HCT116 (cell line): ENCODE data around the gene FGL2. TPM values are rescaled to one million over a fixed set of nuclear protein-coding genes. Genes with fewer than 3 reads are reported as not detected.
A peak's percentile ranks its signal among the peaks of the same experiment; 100 is the strongest.
"Not testable (repeated sequence)": the region's sequence is repeated elsewhere in the genome, so short reads cannot be mapped to it uniquely, and the experiment has no call there.

Source experiments
- ATAC-seq: fragments of 200-7000 bp; cut with Tn5 transposase; 2 replicates; pipeline ENCODE4 v1.9.1; 2020; ENCODE audit warnings: mild to moderate bottlenecking, moderate library complexity
- BruUV-seq: library from RNA; stranded (reverse); fragments of 400-500 nt; replicated peaks from 2 replicates; lab custom pipeline; 2021; lab: Mats Ljungman, UMichigan
- CTCF ChIA-PET: fragments of 300-600 bp; sonication (Branson Sonifier 250); formaldehyde crosslinking; loops from one replicate; lab custom pipeline; 2021; ENCODE audit warnings: antibody characterized with exemption; lab: Charles Lee
- POLR2A ChIA-PET: fragments of 300-600, 350-600 bp; sonication (Branson Sonifier 250); formaldehyde crosslinking; loops from one replicate; lab custom pipeline; 2021; ENCODE audit warnings: antibody characterized with exemption; lab: Charles Lee
- RAD21 ChIA-PET, 2 experiments: fragments of 300-600 bp; sonication (Branson Sonifier 250); formaldehyde crosslinking; loops; one replicate each; lab custom pipeline; 2023; ENCODE audit warnings: low total read pairs in 2 of 2; ENCODE audit not compliant: uncharacterized antibody in 2 of 2, unreplicated experiment in 2 of 2, low non-redundant PET in 1 of 2; lab: Charles Lee
- DNase-seq: peaks from one replicate; pipeline ENCODE4 v3.0.0-alpha.2; 2010; ENCODE audit warnings: low read depth, low spot score
- H2AFZ ChIP-seq: fragments of 200-600 bp; shearing (Covaris generic), sonication (generic); 2 replicates; pipeline ENCODE4 v1.6.1; 2017; ENCODE audit warnings: low read depth, mixed run types, mixed read lengths, antibody characterized with exemption, low read length; ENCODE audit not compliant: poor library complexity, severe bottlenecking
- H3K27ac ChIP-seq: 2 replicates; pipeline ENCODE4 v1.5.1; 2012; ENCODE audit warnings: low read depth, low read length
- H3K27me3 ChIP-seq: fragments of 200-600 bp; sonication (generic); 2 replicates; pipeline ENCODE4 v1.6.1; 2016; ENCODE audit warnings: mixed run types, low read length, mixed read lengths; ENCODE audit not compliant: insufficient read depth
- H3K36me3 ChIP-seq, 2 experiments: fragments of 200-500 bp in 1 of 2; fragments of 200-600 bp in 1 of 2; sonication (Bioruptor generic) in 1 of 2; sonication (generic) in 1 of 2; 2 replicates each; pipeline versions ENCODE4 v1.5.1 to v1.6.1; 2014 to 2016; ENCODE audit warnings: low read length in 2 of 2, inconsistent platforms in 1 of 2, mixed read lengths in 1 of 2, mixed run types in 1 of 2; ENCODE audit not compliant: insufficient read depth in 2 of 2, control insufficient read depth in 1 of 2
- H3K4me1 ChIP-seq, 2 experiments: fragments of 200-600 bp in 1 of 2; sonication (generic) in 1 of 2; 2 replicates each; pipeline versions ENCODE4 v1.5.1 to v1.6.1; 2012 to 2017; ENCODE audit warnings: low read length in 2 of 2, inconsistent platforms in 1 of 2, mild to moderate bottlenecking in 1 of 2, mixed read lengths in 1 of 2, mixed run types in 1 of 2, moderate library complexity in 1 of 2; ENCODE audit not compliant: insufficient read depth in 2 of 2, control insufficient read depth in 1 of 2
- H3K4me2 ChIP-seq: fragments of 200-600 bp; sonication (generic); 2 replicates; pipeline ENCODE4 v1.6.1; 2017; ENCODE audit warnings: mixed run types, low read length, mixed read lengths
- H3K4me3 ChIP-seq, 2 experiments: fragments of 200-600 bp in 1 of 2; sonication (generic) in 1 of 2; replicated peaks in 1 of 2; 2 replicates each; pipeline ENCODE4 v1.5.1; 2011 to 2016; ENCODE audit warnings: low read length in 2 of 2, control low read depth in 1 of 2, low read depth in 1 of 2, mild to moderate bottlenecking in 1 of 2, mixed read lengths in 1 of 2, mixed run types in 1 of 2
- H3K79me2 ChIP-seq: fragments of 200-600 bp; sonication (generic); 2 replicates; pipeline ENCODE4 v1.6.1; 2017; ENCODE audit warnings: mild to moderate bottlenecking, mixed run types, low read length, moderate library complexity, mixed read lengths; ENCODE audit not compliant: insufficient read depth
- H3K9ac ChIP-seq: fragments of 200-600 bp; sonication (generic); 2 replicates; pipeline ENCODE4 v1.6.1; 2016; ENCODE audit warnings: low read length, mixed read lengths
- H3K9me2 ChIP-seq: fragments of 200-600 bp; sonication (generic), shearing (Covaris generic); 2 replicates; pipeline ENCODE4 v1.6.1; 2017; ENCODE audit warnings: mixed run types, mild to moderate bottlenecking, moderate library complexity; ENCODE audit not compliant: insufficient read depth
- H3K9me3 ChIP-seq, 2 experiments: fragments of 200-500 bp in 1 of 2; fragments of 200-600 bp in 1 of 2; sonication (Bioruptor generic) in 1 of 2; sonication (generic) in 1 of 2; 2 replicates each; pipeline ENCODE4 v1.6.1; 2014 to 2017; ENCODE audit warnings: low read length in 2 of 2, mixed read lengths in 2 of 2, inconsistent platforms in 1 of 2, low read depth in 1 of 2, mild to moderate bottlenecking in 1 of 2, mixed run types in 1 of 2, moderate library complexity in 1 of 2; ENCODE audit not compliant: control insufficient read depth in 1 of 2, insufficient read depth in 1 of 2
- H4K20me1 ChIP-seq: fragments of 200-600 bp; sonication (generic), shearing (Covaris generic); 2 replicates; pipeline ENCODE4 v1.6.1; 2017; ENCODE audit warnings: mixed run types, mild to moderate bottlenecking, moderate library complexity; ENCODE audit not compliant: insufficient read depth
- intact Hi-C: fragments of 100-400 bp; cut with micrococcal nuclease; formaldehyde crosslinking; loops from 2 replicates; pipeline ENCODE4 v1.10.0; 2022
- total RNA-seq: library from RNA; stranded (reverse); gene quantifications from one replicate; pipeline ENCODE4 v1.2.1, GENCODE V29; 2021; ENCODE audit not compliant: unreplicated experiment

Gene FGL2
- total RNA-seq, 1 experiment from 2014 or later, result not detected

GRCh38 chr7:77154917-77155464 lies 44.6 kb downstream of the FGL2 start:
- RAD21 ChIA-PET, H3K27ac ChIP-seq, DNase-seq, H3K4me1 ChIP-seq, H3K27me3 ChIP-seq, CTCF ChIA-PET, H3K9me2 ChIP-seq, H3K36me3 ChIP-seq, H3K4me3 ChIP-seq, H3K9me3 ChIP-seq, BruUV-seq, intact Hi-C loops, H3K4me2 ChIP-seq, H2AFZ ChIP-seq, POLR2A ChIA-PET, H3K79me2 ChIP-seq, H4K20me1 ChIP-seq, H3K9ac ChIP-seq: not testable (repeated sequence)
- ATAC-seq, result peak; percentile 84

GRCh38 chr7:77152232-77152631 lies 47.4 kb downstream of the FGL2 start:
- POLR2A ChIA-PET, BruUV-seq, H3K36me3 ChIP-seq, H3K79me2 ChIP-seq, H3K4me3 ChIP-seq, CTCF ChIA-PET, H3K9me2 ChIP-seq, H3K9me3 ChIP-seq, H4K20me1 ChIP-seq, H3K9ac ChIP-seq, H2AFZ ChIP-seq, DNase-seq, H3K4me2 ChIP-seq, H3K4me1 ChIP-seq, H3K27ac ChIP-seq, H3K27me3 ChIP-seq, intact Hi-C loops, ATAC-seq, RAD21 ChIA-PET: not testable (repeated sequence)

Other genes with a start within 250 kb of the FGL2 start
- not detected for gene SPDYE17, start 167.5 kb downstream of the FGL2 start, total RNA-seq
- 0.37 TPM for gene SPDYE18, start 137.3 kb downstream of the FGL2 start, total RNA-seq
- gene CCDC146, start 77.2 kb downstream of the FGL2 start, total RNA-seq, result 6.3 TPM
- not detected for gene GSAP, start 216.5 kb upstream of the FGL2 start, total RNA-seq